HG02973 (cell line): ENCODE data around the gene SOAT2.
A peak's percentile ranks its signal among the peaks of the same experiment; 100 is the strongest.

Experiments
- ATAC-seq: cut with Tn5 transposase; IDR thresholded peaks from one replicate; pipeline ENCODE4 v1.9.1; 2021; ENCODE audit warnings: moderate library complexity; ENCODE audit not compliant: unreplicated experiment

Gene SOAT2

DNA sequence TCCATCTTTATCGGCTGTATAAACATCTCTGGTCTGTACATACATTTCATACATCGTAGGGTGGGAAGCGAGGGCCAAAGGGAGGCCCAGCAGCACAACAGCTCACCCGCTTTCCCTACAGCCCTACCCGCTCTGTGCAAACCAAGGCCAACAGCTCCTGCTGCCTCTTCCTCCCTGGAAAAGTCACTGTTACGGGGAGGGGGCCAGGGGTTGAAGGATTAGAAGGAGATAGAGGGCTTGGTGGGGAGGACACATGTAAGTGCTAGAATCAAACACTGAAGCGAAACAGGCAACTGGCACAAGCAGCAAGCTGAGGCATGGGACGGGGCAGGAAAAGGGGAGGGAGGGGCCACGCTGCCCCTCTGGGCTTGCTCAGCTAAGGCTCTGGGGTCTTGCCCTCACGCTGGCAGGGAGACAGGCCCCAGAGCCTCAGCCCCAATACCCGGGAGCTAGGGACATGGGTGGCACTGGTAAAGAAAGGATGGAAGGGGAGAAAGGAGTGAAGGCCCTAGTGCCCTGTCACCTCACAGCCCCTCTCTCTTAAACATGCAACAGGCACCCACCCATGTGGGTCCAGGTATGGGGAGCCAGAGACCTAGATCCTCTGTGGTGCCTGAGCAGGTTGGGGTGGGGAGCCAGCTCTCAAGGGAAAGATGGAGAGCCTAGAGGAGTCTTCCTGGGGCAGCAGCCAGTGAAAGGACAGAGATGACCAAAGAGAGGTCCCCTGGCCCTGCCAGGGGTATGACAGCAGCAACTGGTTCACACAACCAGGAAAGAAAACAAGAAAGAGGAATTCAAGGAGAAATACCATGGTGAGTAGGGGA lies 38.5 kb upstream of the SOAT2 start:
- ATAC-seq, result no peak

GRCh38 chr12:53065470-53065869 lies 37.8 kb upstream of the SOAT2 start:
- ATAC-seq, result no peak

DNA sequence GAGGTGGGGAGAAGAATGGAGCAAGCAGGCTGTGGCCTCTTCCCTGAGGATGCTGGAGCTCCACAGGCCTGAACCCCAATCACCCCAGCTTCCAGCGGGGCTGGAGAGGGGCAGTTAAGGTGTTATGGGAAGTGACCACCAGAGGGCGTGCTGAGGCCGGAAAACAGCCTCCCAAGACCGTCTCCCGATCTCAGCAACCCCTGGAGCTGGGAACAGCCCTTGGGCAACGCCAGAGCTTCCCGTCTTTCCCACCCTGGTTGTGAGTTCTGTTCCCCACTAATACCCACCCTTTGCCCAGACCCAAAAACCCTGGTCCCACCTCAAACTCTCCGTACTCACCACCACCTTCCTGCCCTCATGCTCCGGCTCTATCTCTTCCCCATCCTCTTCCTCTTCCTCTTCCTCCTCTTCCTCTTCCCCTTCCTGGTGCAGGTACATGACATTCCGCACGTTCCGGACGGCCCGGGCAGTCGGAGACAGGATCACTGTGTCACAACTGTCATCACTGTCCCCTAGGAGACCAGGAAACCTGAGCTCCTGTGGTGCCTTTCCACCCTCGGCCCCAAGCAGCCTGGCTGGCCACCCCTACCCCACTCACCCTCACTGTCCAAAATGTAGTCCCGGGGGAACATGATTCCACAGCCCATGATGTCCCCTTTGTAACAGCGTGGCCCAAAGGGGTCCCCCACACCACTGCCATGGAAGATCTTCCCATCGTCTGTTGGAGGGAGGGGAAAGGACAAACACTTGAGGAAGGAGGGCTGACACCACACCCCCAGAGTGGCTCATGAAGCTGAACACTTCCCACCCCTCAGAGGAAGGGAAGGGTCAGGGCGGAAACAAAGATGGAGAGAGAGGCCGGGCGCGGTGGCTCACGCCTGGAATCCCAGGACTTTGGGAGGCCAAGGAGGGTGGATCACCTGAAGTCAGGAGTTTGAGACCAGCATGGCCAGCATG lies 37.0 kb upstream of the SOAT2 start:
- no peak for ATAC-seq

DNA sequence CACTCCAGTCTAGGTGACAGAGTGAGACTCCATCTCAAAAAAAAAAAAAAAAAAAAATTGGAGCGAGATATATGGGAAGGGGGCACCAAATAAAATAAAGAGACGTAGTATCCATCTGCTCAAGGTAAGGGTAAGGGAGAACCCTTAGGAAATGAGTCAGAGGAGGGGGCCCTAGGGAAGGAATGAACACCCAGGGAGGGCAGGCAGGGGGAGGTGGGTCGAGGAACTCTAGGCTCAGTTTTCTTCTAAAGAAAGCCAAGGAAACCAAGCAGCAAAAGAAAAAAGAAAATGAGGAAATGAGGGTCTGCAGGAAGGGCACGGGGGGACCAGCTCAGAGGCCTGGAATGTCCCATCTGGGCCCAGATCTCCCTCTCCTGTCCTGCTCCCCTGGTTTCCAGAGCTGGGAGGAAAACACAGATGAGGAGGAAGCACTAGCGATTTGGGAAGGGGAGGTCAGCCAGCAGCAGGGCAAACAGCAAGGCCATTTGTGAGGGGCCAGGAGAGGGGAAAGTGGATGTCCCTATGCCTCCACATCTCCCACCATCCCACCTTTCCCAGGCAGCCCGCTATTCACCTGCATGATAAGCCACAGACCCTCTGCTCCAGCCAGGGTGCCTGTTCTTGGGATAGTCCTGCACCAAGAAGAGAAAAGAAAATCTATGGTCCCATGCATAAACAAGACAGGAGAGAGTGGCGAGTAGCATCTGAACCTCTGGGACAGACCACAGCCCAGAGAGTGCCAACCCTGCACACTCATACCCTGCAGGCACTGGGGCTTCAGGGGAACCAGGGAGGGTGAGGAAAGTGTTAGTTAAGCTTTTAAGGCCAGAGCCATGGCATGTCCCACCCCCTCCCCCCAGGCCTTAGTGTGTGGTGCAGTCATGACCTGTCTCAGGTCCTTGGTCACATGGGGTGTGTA lies 36.0 kb upstream of the SOAT2 start:
- no peak for ATAC-seq

DNA sequence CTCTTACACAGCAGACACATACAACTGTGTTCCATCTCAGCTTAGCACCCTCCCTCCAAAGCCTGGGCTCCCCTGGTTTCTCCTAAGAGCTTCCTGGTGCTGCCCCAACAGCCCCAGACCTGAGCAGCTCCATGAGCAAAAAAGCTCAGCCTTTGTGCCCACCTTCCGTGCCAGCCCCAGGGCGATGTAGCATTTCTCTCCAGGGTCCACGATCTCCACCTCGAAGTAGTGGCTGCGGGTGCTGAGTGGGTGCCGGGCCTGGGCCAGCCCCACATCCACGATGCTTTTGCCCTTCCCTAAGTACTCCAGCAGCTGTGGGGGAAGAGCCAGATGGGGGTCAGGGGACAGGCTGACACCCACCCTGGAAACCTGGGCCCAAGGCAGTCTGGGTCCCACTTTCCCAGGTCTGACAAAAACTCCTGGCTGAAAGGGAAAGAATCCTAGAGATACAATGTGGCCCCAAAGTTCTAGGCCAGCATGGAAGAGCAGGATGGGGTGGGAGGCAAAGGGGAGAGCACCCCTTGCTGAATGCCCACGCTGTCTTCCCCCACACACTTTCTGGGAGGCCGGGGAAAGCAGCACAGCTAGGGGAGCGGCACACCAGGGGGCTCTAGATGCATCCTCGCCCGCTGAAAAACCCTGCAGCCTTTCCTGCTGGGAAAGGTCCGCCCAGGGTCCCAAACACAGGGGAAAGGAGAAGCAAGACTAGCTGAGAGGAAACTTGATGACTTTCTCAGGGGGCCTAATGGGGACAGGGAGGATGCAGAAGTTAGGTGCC lies 35.1 kb upstream of the SOAT2 start:
- no peak for ATAC-seq

DNA sequence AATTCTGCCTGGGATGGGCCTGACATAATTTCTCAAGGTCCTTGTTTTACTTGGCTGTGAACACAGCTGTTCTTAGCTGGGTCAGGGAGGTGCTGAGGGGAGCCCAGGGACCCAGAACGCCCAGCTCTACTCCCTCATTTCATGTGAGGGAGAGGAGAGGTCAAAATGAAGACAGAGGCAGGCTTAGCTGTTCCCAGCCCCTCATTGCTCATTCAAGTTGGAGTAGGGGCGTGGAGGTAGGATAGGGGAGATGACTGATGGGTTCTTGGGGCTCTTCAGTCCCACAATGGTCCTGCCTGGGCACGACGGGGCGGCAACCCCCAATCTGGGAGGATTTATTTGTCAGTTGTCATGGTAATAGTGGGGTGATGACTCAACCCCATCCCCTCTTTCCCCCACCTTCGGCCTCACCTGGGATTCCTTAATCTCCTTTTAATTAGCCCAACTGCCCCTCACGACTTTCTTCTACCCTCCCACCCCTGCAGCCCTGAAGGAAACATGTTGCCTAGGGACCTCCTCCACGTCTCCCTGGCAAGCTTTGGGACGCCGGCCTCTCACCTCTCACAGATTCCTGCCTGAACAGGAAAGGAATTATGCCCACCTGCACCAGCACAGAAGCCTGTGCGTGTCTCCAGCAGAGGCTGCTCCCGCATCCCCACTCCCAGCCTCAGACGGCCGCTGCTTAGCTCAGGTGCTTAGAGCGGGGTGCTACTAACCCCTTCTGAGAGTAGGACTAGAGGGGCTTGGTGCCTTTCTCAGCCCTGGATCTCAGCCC lies 34.3 kb upstream of the SOAT2 start:
- no peak for ATAC-seq

- ATAC-seq, result no peak
Observed at GRCh38 chr12:53069621-53070410, 33.5 kb upstream of the SOAT2 start.

DNA sequence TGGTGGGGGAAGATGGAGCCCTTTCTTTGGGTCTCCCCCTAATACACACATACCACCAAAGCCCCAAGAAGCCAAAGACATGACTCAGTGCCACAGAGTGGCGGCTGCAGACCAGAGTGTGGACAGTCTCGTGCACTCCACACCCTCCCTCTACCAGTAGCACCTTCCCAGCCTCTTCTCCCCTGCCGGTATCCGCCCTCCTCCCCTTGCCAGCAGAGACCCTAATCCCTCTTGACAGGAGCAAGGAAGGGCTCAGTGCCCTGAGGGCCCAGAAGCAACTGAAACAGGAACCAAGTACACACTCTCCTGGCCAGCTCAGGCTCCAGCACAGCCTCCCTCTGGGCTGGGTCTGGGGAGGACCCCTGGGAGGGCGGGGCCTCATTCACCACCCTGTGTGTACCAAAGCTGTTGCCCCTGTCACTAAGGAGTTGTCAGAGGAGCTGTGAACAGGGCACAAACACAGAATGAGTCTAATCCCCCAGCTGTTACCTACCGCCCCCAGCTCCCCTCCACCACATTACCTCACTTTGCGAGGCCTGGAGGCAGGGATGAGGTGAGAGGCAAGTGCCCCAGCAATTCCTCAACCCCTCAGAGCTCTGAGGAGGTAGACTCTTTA lies 32.3 kb upstream of the SOAT2 start:
- ATAC-seq, result no peak

- no peak for ATAC-seq
Observed at GRCh38 chr12:53071591-53072551, 31.4 kb upstream of the SOAT2 start.

- ATAC-seq, result no peak
Observed at GRCh38 chr12:53073881-53074280, 29.4 kb upstream of the SOAT2 start.

- ATAC-seq, result no peak
Observed at GRCh38 chr12:53074283-53074998, 28.8 kb upstream of the SOAT2 start.

- ATAC-seq, result no peak
Observed at GRCh38 chr12:53074999-53075370, 28.3 kb upstream of the SOAT2 start.

- ATAC-seq, result no peak
Observed at GRCh38 chr12:53076461-53076860, 26.8 kb upstream of the SOAT2 start.

- ATAC-seq, result no peak
Observed at GRCh38 chr12:53077030-53077429, 26.3 kb upstream of the SOAT2 start.

DNA sequence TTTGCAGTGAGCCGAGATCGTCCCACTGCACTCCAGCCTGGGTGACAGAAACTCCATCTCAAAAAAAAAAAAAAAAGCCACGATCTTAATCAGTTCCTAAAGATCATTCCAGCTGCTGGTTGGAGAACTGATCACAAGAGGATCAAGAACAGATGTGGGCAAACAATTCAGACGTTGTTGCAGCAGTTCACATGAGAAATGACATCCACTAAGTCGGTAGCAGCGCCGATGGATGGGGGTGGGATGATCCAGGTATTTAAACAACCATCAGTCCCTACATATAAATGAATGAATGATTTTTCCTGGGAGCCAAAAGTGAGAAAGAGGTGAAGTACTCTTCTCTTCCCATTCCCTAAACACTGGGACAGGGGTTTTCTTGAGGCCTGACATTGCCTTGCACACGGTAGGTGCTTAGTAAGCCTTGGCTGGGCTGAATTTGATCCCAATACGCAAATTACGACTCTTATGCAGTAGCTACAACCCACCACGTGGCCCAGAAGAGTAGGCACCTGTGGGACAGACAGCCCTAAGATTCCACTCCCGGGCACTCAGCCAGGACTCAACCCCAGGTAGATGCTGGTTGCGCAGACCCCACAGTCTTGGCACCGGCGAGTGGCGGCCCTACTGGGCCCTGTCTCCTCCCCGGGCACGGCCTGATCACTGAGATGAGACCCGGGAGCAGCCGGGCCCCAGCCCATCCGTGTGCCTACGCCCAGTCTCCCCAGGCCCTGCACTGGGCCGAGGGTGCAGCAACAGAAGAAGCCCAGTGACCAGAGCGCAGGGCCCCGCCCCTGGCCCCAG lies 24.7 kb upstream of the SOAT2 start:
- peak; percentile 19 for ATAC-seq
